Naive B cell (primary cell): Measurements from ENCODE around the gene GPR22. TPM values are rescaled to one million over a fixed set of nuclear protein-coding genes. Genes with fewer than 3 reads are reported as not detected.

Source experiments
- polyA plus RNA-seq, 6 donors: library from polyadenylated mRNA; unstranded; fragments of 300-500 nt; fragmentation: Illumina TruSeq; gene quantifications; one replicate each; pipeline ENCODE4 v1.2.3, GENCODE V29; 2021; ENCODE audit warnings: low read depth in 6 of 6

GPR22 gene
- polyA plus RNA-seq, 6 donors from 2014 or later = 0.08 to 0.89 (median 0.33) TPM; not detected in 2

Other genes starting within 250 kb of the GPR22 start
- 10 to 100 TPM; 19.3 to 38.9 (median 23.4) TPM for gene COG5, start 93.9 kb downstream of the GPR22 start, polyA plus RNA-seq
- gene DUS4L, start 93.9 kb downstream of the GPR22 start, polyA plus RNA-seq = 10 to 100 TPM in 1 of 6 donors, 1 to 10 TPM in 4, under 1 TPM in 1; 0.91 to 10.0 (median 7.6) TPM
- gene BCAP29, start 110.2 kb downstream of the GPR22 start, polyA plus RNA-seq = 10 to 100 TPM; 63.0 to 89.2 (median 77.5) TPM
- gene SLC26A4, start 190.8 kb downstream of the GPR22 start, polyA plus RNA-seq = under 1 TPM in 2 of 6 donors, not detected in 4; 0.09 to 0.19 TPM